ENCODE data around the gene NUP205.

DNA sequence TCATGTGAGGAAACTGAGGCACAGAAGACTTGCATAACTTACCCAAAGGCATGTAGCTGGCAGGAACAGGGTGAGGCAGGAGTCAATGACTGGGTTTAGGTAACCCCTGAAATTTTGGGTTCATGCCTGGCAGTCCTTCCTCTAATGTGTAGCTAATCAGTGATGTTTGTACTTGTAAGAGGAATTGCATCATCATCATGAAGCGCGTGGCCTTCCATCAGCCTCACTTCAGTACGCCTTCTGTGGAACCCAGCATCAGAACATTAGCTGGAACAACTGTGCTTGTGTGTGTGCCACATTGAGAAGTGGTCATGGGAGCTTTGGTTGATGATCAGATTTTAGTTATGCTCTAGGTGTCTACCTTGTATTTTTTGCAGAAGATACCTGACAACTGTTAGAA lies 86.4 kb downstream of the NUP205 start:
- TF ChIP-seq EZH2 (optimal IDR thresholded peaks at IDR 0.05; ENCODE audit: low read depth, low read length) (no peak), CTCF (IDR thresholded peaks at IDR 0.05; ENCODE audit: low read length) (no peak)
